HG03135 (cell line): ENCODE data around the gene FOXL3.

Source experiments
- ATAC-seq: cut with Tn5 transposase; IDR thresholded peaks from one replicate; pipeline ENCODE4 v1.9.1; 2021; ENCODE audit warnings: mild to moderate bottlenecking, moderate library complexity; ENCODE audit not compliant: unreplicated experiment

FOXL3 gene

GRCh38 chr7:265998-266850 lies 23.7 kb upstream of the FOXL3 start:
- no peak for ATAC-seq

DNA sequence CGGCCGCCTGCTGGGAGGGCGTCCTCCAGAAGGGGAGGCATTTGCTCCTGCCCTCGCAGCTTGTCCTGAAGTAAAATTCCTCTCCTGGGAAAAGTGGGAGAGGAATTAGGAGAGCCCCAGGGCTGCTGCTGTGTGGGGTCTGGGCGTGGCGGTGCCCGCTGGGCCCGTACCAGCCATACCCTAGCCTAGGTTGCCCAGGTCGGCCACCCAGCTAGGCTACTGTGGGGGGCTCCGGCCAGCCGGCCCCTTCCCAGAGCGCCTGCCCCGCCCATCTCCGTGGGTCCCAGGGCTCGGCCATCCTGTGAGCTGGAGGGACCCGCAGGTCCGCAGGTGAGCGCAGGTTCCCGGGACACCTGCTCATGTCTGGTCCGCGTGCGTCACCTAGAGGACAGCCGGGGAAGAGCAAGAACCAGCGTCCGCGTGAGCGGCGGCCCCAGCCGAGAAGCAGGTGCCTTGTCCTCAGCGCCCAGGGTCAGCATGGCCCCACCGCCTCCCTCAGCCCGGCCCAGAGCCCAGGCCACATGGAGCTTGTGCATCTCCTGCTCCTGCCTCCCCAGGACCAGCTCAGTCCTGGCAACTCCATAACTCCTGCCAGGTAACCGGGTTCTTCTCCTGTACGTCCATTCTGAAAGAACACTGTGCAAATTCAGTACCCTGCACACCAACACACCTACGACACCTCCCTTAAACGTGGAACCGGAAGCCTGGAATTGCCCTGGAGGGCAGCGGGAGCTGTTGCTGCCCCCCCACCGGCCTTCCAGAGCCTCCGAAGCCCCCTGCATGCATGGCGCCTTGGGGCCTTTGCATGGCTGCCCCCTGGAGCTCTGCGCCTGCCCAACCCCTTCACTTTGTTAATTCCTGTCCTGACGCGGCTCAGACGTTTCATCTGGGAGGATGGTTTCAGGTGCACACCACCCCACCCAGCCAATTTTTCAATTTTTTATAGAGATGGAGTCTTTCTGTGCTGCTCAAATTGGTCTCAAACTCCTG lies 22.8 kb upstream of the FOXL3 start:
- ATAC-seq, result no peak

GRCh38 chr7:268991-269390 lies 21.0 kb upstream of the FOXL3 start:
- ATAC-seq, result no peak

DNA sequence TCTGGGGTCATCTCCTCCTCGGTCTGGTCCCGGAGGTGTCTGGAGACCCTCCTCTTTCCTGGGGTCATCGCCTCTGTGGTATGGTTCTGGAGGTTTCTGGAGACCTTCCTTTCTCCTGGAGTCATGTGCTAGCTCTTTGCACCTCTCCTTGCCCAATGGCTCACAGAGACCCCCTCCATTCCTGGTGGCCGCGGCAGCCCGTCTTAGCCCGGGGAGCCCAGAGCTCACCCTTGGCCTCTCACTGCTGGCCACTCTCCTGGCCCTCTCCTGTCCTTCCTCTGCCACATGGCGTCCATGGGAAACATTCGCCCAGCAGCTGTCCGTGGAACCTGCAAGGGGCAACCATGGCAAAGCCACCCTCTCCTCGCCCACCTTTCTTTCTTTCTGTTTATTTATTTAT lies 20.2 kb upstream of the FOXL3 start:
- ATAC-seq, result no peak

GRCh38 chr7:270351-270983 lies 19.5 kb upstream of the FOXL3 start:
- ATAC-seq, result no peak

DNA sequence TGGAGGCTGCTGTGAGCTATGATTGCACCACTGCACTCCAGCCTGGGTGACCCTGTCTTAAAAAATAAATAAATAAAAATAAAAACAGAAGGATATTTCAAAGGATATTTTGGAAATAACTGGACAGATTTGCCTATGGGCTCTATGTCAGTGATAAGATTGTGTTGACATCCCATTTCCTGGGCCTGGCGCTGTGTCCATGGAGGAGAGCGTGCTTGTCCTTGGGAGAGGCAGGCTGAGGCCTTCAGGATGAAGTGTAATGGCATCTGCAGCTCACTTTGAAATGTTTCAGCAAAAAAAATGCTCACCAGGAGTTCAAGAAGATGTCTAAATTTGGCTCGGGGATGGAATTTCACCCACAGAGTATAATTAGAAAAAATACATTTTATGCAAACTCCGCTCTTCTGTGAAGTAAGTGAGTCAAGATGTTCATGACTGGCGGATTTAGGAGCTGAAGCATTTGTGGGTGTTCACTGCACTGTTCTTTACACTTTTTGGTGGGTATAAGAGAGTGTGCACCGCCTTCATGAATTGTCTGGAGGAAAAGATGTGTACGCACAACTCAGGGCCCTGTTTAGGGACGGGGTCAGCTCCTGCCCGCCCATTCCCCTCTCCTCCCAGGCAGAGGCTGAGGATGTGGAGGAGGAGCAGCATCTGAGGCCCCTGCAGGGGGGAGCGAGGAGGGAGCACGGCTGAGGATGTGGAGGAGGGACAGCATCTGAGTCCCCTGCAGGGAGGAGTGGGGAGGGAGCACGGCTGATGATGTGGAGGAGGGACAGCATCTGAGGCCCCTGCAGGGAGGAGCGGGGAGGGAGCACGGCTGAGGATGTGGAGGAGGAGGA lies 18.5 kb upstream of the FOXL3 start:
- ATAC-seq, result no peak

DNA sequence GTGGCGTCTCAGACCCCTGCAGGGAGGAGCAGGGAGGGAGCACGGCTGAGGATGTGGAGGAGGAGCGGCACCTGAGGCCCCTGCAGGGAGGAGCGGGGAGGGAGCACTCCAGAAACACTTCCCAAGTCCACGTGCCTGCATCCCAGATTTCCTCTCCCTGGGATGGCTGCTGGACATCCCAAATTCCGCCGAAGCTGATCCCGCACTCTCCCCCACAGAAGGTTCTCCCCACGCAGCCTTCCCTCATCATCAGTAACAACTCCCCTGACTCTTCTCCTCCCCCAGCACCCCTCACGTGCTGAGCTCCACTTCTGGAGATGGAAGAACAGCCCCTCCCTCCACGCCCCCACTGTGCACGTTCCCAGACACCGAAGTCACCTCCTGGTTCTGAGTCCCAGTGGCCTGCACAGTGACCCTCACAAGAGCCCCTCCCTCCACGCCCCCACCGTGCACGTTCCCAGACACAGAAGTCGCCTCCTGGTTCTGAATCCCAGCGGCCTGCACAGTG lies 17.8 kb upstream of the FOXL3 start:
- ATAC-seq, result no peak

GRCh38 chr7:272631-273030 lies 17.3 kb upstream of the FOXL3 start:
- ATAC-seq, result no peak

DNA sequence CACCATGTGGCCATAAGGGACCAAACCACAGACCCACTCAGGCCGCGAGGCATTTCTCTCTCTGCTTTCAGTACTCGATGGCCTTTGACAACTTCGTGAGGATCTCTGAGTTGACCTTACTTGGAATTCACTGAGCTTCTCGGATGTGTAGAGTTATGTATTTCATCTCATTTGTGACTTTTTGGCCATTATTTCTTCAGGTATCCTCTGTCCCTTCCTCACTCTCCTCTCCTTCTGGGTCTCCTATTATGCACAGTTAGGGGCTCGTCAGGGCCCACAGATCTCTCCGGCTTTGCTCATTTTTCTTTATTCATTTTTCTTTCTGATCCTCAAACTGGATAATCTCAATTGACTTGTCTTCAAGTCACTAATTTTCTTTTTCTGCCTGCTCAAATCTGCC lies 16.6 kb upstream of the FOXL3 start:
- no peak for ATAC-seq

DNA sequence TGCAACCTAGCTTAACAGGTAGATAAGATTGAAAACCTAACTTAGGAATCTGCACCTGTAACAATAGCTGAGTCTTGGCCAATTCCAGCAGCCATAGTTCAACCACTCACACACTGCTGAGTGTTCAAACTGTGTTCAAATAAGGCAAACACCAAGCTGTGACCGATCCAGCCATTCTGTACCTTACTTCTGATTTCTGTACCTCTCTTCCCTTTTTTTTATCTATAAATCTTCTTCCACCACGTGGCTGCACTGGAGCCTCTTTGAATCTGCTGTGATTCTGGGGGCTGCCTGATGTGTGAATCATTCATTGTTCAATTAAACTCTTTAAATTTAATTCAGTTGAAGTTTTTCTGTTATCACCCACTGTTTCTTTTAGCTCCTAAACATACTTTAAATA lies 15.7 kb upstream of the FOXL3 start:
- no peak for ATAC-seq

- no peak for ATAC-seq
Measured at GRCh38 chr7:276230-276835, 13.6 kb upstream of the FOXL3 start.

DNA sequence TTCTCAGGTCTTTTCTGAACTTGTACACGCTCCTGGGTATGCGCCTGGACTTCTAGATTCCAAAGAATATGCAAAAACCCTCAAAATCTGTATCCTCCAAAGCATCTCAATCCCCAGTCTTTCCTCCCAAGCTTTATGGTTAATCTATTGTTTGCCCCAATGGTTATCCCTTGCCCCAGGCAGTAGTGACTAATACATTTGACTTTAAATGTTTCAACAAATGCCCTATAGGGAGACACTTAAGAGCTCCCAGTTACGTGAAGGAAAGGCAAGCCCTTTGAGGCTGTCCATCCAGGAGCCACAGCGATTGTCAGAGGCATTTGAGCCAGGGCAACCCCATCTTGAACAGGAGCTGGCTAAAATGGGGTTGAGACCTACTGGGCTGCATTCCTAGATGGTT lies 12.7 kb upstream of the FOXL3 start:
- no peak for ATAC-seq

GRCh38 chr7:278081-278480 lies 11.9 kb upstream of the FOXL3 start:
- ATAC-seq, result no peak

DNA sequence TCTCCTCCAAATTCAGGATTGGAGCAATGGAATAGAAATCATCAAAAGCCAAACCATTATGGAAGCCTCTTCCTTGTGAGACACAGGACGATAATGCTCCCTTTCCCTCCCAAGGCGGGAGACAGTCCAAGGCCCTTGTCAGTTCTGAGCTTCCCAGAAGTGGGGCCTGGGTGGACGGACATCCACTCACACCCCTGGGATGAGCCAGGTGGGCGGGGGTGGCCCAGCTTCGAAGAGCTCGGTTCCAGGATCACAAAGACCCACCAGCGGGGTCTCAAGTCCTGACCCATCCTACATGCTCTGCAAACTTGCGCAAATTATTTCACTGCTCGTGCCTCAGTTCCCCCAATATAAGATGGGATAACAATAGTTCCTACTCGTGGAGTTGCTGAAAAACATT lies 10.1 kb upstream of the FOXL3 start:
- ATAC-seq, result no peak

DNA sequence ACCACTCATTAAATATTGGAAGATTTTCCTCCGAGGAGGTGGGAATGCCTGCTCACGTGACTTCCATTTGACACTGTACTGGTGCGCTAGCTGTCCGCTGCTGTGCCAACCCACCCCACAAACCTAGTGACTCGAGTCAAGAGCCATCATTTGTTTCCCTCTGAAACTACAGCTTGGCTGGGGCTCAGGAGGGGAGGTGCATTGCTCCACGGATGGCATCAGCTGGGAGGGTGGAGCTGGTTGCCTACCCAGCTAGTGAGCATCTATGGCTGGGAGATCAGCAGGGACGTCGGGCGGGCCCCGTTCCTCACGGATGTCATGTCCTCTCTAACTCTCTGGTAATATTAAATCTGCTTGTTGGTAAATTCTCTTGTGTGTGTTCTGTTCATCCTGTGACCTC lies 9.5 kb upstream of the FOXL3 start:
- no peak for ATAC-seq

DNA sequence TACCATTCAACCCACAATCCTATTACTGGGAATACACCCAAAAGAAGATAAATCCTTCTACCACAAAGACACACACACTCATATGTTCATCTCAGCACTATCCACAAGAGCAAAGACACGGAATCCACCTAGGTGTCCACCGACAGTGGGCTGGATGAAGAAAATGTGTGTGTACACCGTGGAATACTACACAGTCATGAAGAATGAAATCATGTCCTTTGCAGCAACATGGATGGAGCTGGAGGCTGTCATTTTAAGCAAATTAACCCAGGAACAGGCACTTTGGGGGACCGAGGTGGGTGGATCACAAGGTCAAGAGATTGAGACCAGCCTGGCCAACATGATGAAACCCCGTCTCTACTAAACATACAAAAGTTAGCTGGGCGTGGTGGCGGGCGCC lies 8.3 kb upstream of the FOXL3 start:
- ATAC-seq, result no peak

DNA sequence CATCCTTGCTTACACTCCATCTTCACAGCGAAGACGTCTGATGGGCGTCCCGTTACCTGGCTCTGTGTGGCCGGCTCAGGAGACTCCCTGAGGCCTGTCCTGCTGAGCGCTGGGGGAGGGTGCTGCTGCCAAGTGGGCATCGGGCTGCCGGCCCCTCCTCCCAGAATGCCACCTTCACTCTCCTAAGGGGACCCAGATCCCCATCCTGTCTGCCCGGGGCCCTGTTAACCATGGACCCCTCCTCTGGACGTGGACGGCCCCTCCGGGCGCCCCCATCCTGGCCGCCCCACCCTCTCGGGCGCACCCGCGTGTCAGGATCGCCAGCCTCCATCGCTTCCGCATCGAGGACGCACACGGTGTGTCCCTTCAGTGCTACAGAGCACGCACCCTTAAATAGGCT lies 7.3 kb upstream of the FOXL3 start:
- no peak for ATAC-seq

GRCh38 chr7:284762-285722 lies 4.9 kb upstream of the FOXL3 start:
- ATAC-seq, result no peak

GRCh38 chr7:285731-286130 lies 4.2 kb upstream of the FOXL3 start:
- no peak for ATAC-seq
